Metanephros (tissue), 2 donors: ENCODE results near the gene NQO2. TPM values are rescaled to one million over a fixed set of nuclear protein-coding genes. Genes with fewer than 3 reads are reported as not detected.

Experiments used
- small RNA-seq: library from RNA; depleted of rRNA; stranded (forward); fragments of <200 nt; gene quantifications from one replicate; pipeline ENCODE3, GENCODE V24; 2014; ENCODE audit warnings: low replicate concordance
- total RNA-seq: library from RNA; depleted of rRNA; stranded (reverse); fragments of >200 nt; gene quantifications from one replicate; pipeline ENCODE4 v1.2.3, GENCODE V29; 2014

NQO2 gene, protein sequence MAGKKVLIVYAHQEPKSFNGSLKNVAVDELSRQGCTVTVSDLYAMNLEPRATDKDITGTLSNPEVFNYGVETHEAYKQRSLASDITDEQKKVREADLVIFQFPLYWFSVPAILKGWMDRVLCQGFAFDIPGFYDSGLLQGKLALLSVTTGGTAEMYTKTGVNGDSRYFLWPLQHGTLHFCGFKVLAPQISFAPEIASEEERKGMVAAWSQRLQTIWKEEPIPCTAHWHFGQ
- total RNA-seq: 13.1 TPM

DNA sequence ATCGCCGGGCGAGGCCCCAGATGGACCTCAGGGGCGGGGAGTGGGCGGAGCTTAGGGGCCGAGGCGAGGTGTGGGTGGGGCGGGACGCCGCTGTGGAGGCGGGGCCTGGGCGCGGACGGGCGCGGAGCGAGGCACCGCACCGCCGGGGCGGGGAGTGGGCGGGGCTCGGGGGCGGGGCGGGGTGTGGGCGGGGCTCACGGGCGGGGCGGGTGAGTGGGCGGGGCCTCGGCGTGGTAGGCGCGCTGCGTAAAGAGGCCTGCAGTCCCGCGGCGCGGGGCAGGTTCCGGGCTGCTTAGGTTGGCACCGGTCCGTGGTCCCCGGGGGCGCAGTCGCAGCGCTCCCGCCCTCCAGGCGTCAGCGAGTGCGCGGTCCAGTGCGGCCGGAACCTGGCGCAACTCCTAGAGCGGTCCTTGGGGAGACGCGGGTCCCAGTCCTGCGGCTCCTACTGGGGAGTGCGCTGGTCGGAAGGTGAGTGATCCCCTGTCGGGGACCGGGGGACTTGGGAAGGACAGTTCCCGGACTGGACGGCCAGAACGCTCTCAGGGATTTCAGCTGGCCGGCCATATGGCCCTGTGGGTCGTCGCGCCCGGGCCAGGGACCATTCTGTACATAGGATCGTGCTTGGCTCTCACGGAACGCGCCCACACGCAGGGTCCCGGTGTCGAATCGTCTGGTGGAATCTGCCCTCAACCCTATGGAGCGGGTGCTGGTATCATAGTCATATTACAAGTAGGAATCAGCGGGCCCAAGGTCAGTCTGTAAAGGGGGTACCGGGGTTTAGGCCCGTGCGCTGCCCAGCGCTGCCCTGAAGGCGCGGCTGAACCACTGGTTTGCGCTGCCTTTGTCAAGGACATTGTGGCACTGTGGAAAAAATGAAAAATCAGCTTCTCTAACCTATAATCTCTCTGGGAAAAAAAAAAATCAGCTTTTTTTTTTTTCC lies at the start of gene NQO2:
TSS of gene NQO2 (plus strand) at position 277 of the 940 bp plus-strand sequence. CDS start 6,659 bp downstream, outside the sequence.

DNA sequence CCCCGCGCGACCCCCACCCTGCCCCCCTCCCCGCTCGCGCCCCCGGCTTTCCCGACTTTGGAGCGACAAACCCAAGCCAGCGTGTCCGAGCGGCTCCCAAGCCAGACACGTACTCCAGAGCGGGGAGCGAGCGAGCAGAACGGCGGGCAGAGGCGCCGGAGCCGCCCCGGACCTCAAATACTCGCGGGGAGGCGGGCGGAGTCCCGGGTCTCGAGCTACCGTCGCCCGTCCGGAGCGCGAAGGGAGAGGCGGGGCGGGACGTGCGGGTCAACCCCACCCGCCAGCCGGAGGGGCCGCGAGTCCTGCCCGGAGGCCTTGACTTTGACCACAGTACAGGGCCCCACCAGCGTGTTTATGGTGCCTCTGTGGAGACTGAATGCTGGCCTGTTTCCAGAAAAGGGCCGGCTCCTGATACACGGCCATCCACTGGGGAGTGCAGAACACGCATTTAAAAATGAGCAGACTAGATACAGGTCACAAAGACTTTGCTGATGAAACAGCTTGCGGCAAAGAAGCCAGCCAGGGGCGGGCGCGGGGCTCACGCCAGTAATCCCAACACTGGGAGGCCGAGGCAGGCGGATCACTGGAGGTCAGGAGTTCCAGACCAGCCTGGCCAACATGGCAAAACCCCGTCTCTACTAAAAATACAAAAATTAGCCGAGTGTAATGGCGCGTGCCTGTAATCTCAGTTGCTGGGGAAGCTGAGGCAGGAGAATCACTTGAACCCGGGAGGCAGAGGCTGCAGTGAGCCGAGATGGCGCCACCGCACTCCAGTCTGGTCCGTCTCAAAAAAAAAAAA lies 28.1 kb upstream of the NQO2 start, which contains the start of gene SERPINB6:
TSS of gene SERPINB6 (minus strand) at position 148 of the 799 bp plus-strand sequence. CDS start 12,235 bp downstream, outside the sequence.

DNA sequence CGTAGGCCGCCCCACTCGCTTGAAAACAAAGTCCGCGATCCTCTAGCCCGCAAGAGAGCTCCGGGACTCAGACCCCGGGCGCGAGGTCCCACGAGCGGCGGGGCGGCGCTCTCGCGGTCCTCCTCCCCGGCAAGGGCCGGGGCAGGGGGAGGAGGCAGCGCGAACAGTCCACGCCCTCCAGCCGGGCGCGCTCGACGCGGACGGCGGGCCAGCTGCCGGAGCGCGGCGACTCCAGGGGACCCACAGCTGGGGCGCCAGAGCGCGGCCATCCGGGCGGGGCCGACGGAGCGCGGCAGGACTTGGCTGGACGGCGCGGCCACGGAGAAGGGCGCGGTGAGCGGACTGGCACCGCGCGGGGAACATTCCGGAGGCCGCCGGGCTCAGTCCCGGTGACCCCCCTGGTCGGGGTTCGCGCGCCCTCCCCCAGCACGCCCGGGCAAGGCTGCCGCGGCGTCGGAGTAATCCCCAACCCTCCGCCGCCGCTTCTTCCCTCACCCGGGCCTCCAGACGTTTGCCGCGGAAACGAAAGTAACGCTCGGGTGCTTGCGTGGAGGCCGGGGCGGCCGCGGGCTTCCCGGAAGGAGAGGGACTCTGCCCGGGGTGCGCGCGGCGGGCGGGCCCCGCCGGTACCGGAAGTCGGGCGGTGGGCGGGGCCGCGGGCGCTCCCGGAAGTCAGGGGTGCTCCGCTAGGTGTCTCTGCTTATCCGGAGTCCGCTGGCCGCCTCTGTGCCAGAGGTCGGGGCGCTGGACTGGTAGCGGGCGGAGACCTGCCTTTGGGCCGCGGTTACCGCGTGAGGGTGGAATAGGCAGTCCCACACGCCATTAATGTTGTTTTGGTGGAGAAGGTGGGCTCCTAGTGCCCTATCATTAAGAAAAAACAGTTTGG lies 68.9 kb downstream of the NQO2 start, which contains the start of gene RIPK1:
TSS of gene RIPK1 (plus strand) at position 166 of the 886 bp plus-strand sequence. CDS start 8,330 bp downstream, outside the sequence.

Small RNA genes within 50 kb of the gene (small RNA-seq; reads per million reads assigned to genes)
- gene AL133351.4: not detected

Other genes with a start within 250 kb of the NQO2 start
- 1.3 TPM for gene MYLK4, start 249.0 kb upstream of the NQO2 start, total RNA-seq
- gene WRNIP1, start 234.5 kb upstream of the NQO2 start, total RNA-seq: 51.3 TPM
- gene SERPINB1, start 158.0 kb upstream of the NQO2 start, total RNA-seq: 19.3 TPM
- gene SERPINB9, start 96.6 kb upstream of the NQO2 start, total RNA-seq: 10.9 TPM
- gene SERPINB6, start 28.3 kb upstream of the NQO2 start, total RNA-seq: 58.7 TPM
- gene RIPK1, start 68.6 kb downstream of the NQO2 start, total RNA-seq: 15.1 TPM
- gene BPHL, start 118.8 kb downstream of the NQO2 start, total RNA-seq: 24.7 TPM
- gene TUBB2A, start 157.7 kb downstream of the NQO2 start, total RNA-seq: 81.5 TPM
- gene TUBB2B, start 227.8 kb downstream of the NQO2 start, total RNA-seq: 126 TPM